NT2/D1 (cell line): ENCODE measurements around the gene GRM6.

Experiments
- SUZ12 ChIP-seq: IDR thresholded peaks from 2 replicates; pipeline ENCODE4 v1.6.1; 2011; ENCODE audit not compliant: insufficient read length, insufficient read depth; ENCODE audit errors: extremely low read depth
- YY1 ChIP-seq: IDR thresholded peaks from 2 replicates; pipeline ENCODE4 v1.6.1; 2011; ENCODE audit not compliant: insufficient read length, insufficient read depth
- ZNF274 ChIP-seq: IDR thresholded peaks from 2 replicates; pipeline ENCODE4 v1.6.1; 2011; ENCODE audit warnings: mild to moderate bottlenecking, low read depth, low read length

DNA sequence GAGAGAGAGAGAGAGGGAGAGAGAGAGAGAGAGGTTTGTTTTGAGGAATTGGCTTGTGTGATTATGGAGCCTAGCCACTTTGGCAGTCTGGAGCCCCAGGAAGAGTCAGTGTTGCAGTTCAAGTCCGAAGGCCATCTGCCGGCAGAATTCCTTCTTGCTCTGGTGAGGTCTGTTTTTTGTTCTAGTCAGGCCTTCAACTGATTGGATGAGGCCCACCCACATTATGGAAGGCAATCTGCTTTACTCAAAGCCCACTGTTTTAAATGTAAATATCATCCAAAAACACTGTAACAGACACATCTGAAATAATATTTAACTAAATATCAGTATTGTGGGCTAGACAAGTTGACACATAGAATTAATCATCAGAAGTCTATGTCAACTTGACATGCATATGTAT, 11.4 kb upstream of the GRM6 start:
- TF ChIP-seq SUZ12 (no peak), YY1 (no peak), ZNF274 (no peak)
